ENCODE measurements around the gene TBC1D1.

TBC1D1 gene

DNA sequence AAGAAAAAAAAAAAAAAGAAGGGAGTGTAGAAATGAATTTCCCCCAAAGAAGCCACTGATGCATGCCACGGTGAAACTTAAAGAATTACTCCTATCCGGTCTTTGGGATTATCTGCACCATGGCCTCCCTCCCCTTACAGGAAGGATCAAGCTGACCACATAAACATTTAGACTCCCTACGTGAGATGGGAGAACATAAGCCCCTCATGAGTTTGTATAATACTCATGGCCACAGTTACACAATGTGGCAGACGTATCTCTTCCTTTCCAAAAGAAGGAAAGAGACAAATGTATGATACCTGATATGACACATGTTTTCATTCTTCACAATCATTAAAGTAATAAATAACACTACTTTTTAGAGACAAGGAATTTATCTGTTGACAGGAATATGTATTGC is 66.1 kb downstream of the TBC1D1 start:
- Histone ChIP-seq H3K9me3 (ENCODE audit: control insufficient read depth, insufficient read depth, low read length) (no peaks in the 10 kb centered on the region), H3K27me3 (ENCODE audit: control insufficient read depth, low read length) (no peaks in the 10 kb centered on the region), H3K79me2 (ENCODE audit: control insufficient read depth, low read length) (no peaks in the 10 kb centered on the region), H3K4me2 (ENCODE audit: low read length) (no peak overlapping the region), H3K36me3 (ENCODE audit: control insufficient read depth, low read length) (no peaks in the 10 kb centered on the region), H3K4me3 (ENCODE audit: low read length) (no peak overlapping the region), H3K4me1 (ENCODE audit: control insufficient read depth, low read length) (no peaks in the 10 kb centered on the region), H3K9me2 (replicated peaks; ENCODE audit: control insufficient read depth, low read length) (no peaks in the 10 kb centered on the region), H3K27ac (ENCODE audit: low read depth, low read length) (no peak overlapping the region), H4K20me1 (ENCODE audit: control insufficient read depth, insufficient read depth, low read depth, low read length) (no peaks in the 10 kb centered on the region), H3F3A (ENCODE audit: control insufficient read depth, insufficient read depth) (no peaks in the 10 kb centered on the region)
- TF ChIP-seq, protein P1, sequence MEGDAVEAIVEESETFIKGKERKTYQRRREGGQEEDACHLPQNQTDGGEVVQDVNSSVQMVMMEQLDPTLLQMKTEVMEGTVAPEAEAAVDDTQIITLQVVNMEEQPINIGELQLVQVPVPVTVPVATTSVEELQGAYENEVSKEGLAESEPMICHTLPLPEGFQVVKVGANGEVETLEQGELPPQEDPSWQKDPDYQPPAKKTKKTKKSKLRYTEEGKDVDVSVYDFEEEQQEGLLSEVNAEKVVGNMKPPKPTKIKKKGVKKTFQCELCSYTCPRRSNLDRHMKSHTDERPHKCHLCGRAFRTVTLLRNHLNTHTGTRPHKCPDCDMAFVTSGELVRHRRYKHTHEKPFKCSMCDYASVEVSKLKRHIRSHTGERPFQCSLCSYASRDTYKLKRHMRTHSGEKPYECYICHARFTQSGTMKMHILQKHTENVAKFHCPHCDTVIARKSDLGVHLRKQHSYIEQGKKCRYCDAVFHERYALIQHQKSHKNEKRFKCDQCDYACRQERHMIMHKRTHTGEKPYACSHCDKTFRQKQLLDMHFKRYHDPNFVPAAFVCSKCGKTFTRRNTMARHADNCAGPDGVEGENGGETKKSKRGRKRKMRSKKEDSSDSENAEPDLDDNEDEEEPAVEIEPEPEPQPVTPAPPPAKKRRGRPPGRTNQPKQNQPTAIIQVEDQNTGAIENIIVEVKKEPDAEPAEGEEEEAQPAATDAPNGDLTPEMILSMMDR (IDR thresholded peaks at IDR 0.05; ENCODE audit: low read depth, low read length, poor library complexity, severe bottlenecking) = no peak
- no peak for TF ChIP-seq EZH2phosphoT487 (IDR thresholded peaks at IDR 0.05; ENCODE audit: borderline replicate concordance, low read length)

DNA sequence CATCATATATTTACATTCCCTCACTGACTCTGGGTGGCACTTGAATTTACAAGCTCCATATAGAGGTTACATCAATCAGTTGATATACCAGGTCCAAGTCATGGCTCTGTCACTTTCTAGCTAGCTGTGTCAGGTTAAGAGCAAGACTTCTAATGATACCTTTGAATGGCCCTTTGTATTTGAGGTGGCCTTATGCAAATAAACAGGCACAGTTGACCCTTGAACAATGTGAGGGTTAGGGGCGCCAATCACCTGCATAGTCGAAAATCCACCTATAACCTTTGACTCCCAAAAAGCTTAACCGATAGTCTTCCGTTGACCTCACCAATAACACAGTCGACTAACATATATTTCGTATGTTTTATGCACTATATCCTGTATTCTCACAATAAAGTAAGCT is 68.0 kb downstream of the TBC1D1 start:
- no peaks in the 10 kb centered on the region for H3K27me3 ChIP-seq (ENCODE audit: control insufficient read depth, low read length)
- no peak overlapping the region for H3K27ac ChIP-seq (ENCODE audit: low read depth, low read length)
- H3K9me3 ChIP-seq (ENCODE audit: control insufficient read depth, insufficient read depth, low read length) = no peaks in the 10 kb centered on the region
- no peaks in the 10 kb centered on the region for H4K20me1 ChIP-seq (ENCODE audit: control insufficient read depth, insufficient read depth, low read depth, low read length)
- H3K79me2 ChIP-seq (ENCODE audit: control insufficient read depth, low read length) = no peaks in the 10 kb centered on the region
- TF ChIP-seq, protein P1 (IDR thresholded peaks at IDR 0.05; ENCODE audit: low read depth, low read length, poor library complexity, severe bottlenecking) = no peak
- TF ChIP-seq EZH2phosphoT487 (IDR thresholded peaks at IDR 0.05; ENCODE audit: borderline replicate concordance, low read length) = no peak
- no peaks in the 10 kb centered on the region for H3K9me2 ChIP-seq (replicated peaks; ENCODE audit: control insufficient read depth, low read length)
- no peak overlapping the region for H3K4me2 ChIP-seq (ENCODE audit: low read length)
- peaks cover 3% of the 10 kb centered on the region for H3K4me1 ChIP-seq (ENCODE audit: control insufficient read depth, low read length)
- H3F3A ChIP-seq (ENCODE audit: control insufficient read depth, insufficient read depth) = no peaks in the 10 kb centered on the region
- H3K36me3 ChIP-seq (ENCODE audit: control insufficient read depth, low read length) = no peaks in the 10 kb centered on the region
- H3K4me3 ChIP-seq (ENCODE audit: low read length) = no peak overlapping the region

DNA sequence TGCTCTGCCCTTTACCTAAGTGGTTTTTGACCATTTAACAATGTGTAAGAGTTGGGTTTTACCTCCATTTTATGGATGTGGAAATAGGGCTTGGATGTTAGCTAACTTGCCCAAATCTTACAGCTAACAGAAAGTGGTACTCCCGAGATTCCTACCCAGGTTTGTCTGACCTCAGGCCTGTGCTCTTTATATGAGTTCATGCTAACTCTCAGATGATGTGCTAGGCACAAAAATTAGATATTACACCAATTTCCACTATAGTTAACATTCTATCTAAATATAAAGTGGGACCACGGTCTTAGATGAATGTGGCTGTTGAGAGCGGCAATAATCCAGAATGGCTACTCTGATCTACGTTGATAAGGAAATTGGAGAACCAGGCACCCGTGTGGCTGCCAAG is 69.2 kb downstream of the TBC1D1 start, which contains the start of gene PTTG2:
TSS of gene PTTG2 (plus strand) at position 301 of the 400 bp plus-strand sequence. CDS start at position 338, 37 bp downstream.
- TF ChIP-seq EZH2phosphoT487 (IDR thresholded peaks at IDR 0.05; ENCODE audit: borderline replicate concordance, low read length) = no peak
- TF ChIP-seq, protein P1 (IDR thresholded peaks at IDR 0.05; ENCODE audit: low read depth, low read length, poor library complexity, severe bottlenecking) = no peak
- peaks cover 14% of the 10 kb centered on the region for H3K4me1 ChIP-seq (ENCODE audit: control insufficient read depth, low read length)

More for the DNA sequence above, 69.2 kb downstream of the TBC1D1 start, which contains the start of gene PTTG2:
- Histone ChIP-seq H3K4me2 (ENCODE audit: low read length) (no peak within 1 kb of the TSS), H3K27ac (ENCODE audit: low read depth, low read length) (no peak within 1 kb of the TSS), H3K9me3 (ENCODE audit: control insufficient read depth, insufficient read depth, low read length) (no peaks in the 10 kb centered on the region), H3K79me2 (ENCODE audit: control insufficient read depth, low read length) (no peaks in the 10 kb centered on the region), H3K9me2 (replicated peaks; ENCODE audit: control insufficient read depth, low read length) (no peaks in the 10 kb centered on the region), H4K20me1 (ENCODE audit: control insufficient read depth, insufficient read depth, low read depth, low read length) (no peaks in the 10 kb centered on the region), H3K27me3 (ENCODE audit: control insufficient read depth, low read length) (no peaks in the 10 kb centered on the region), H3K36me3 (ENCODE audit: control insufficient read depth, low read length) (no peaks in the 10 kb centered on the region), H3F3A (ENCODE audit: control insufficient read depth, insufficient read depth) (no peaks in the 10 kb centered on the region), H3K4me3 (ENCODE audit: low read length) (no peak within 1 kb of the TSS)

All from DOHH2 (cell line).